Cardiac muscle cell (in vitro differentiated cells and primary cell): ENCODE data around the gene DNAH6. TPM values are rescaled to one million over a fixed set of nuclear protein-coding genes. Genes with fewer than 3 reads are reported as not detected.

ENCODE experiments used
- DNase-seq, 2 donors: peaks; one replicate each; pipeline versions ENCODE4 v3.0.0 to v3.0.0-alpha.2; 2010 to 2017; ENCODE audit warnings: low read depth in 1 of 2, low spot score in 1 of 2
- H3K27ac ChIP-seq: fragments of 200-600 bp; sonication (generic); 2 replicates; pipeline ENCODE4 v1.5.1; 2016
- H3K27me3 ChIP-seq: fragments of 200-600 bp; sonication (generic); 2 replicates; pipeline ENCODE4 v1.6.0; 2016; ENCODE audit warnings: control low read depth
- H3K36me3 ChIP-seq: fragments of 200-600 bp; sonication (generic); 2 replicates; pipeline ENCODE4 v1.5.1; 2016; ENCODE audit warnings: control low read depth
- H3K4me1 ChIP-seq: fragments of 200-600 bp; sonication (generic); 2 replicates; pipeline ENCODE4 v1.8.1; 2017; ENCODE audit warnings: low read depth, mild to moderate bottlenecking, mixed run types
- H3K4me3 ChIP-seq: fragments of 200-600 bp; sonication (generic); 2 replicates; pipeline ENCODE4 v1.5.1; 2016; ENCODE audit warnings: mild to moderate bottlenecking
- H3K9me3 ChIP-seq: fragments of 200-600 bp; sonication (generic); 2 replicates; pipeline ENCODE4 v1.5.1; 2017; ENCODE audit warnings: low read depth, mild to moderate bottlenecking, control low read depth
- polyA plus RNA-seq: library from polyadenylated mRNA; unstranded; fragments of >200 nt; fragmentation: Nextera tagmentation; extraction: Ambion mirVana; gene quantifications from 2 replicates; pipeline ENCODE4 v1.2.1, GENCODE V29; 2016
- total RNA-seq: library from RNA; depleted of rRNA; stranded (reverse); fragments of >200 nt; gene quantifications from 2 replicates; pipeline ENCODE4 v1.2.3, GENCODE V29; 2016
- TF ChIP-seq, protein P1 (sequence below): IDR thresholded peaks from 2 replicates; pipeline ENCODE4 v1.5.1; 2012; ENCODE audit warnings: low read depth, mild to moderate bottlenecking, low read length

The DNAH6 gene
- total and polyA plus RNA-seq, 2 experiments from 2014 or later: 0.66 to 0.73 TPM

- TF ChIP-seq, protein P1, sequence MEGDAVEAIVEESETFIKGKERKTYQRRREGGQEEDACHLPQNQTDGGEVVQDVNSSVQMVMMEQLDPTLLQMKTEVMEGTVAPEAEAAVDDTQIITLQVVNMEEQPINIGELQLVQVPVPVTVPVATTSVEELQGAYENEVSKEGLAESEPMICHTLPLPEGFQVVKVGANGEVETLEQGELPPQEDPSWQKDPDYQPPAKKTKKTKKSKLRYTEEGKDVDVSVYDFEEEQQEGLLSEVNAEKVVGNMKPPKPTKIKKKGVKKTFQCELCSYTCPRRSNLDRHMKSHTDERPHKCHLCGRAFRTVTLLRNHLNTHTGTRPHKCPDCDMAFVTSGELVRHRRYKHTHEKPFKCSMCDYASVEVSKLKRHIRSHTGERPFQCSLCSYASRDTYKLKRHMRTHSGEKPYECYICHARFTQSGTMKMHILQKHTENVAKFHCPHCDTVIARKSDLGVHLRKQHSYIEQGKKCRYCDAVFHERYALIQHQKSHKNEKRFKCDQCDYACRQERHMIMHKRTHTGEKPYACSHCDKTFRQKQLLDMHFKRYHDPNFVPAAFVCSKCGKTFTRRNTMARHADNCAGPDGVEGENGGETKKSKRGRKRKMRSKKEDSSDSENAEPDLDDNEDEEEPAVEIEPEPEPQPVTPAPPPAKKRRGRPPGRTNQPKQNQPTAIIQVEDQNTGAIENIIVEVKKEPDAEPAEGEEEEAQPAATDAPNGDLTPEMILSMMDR: no peak
- peak in 1 of 2 donors; percentile 18 for DNase-seq
Observed at GRCh38 chr2:84830095-84830494, 313.8 kb downstream of the DNAH6 start.

DNA sequence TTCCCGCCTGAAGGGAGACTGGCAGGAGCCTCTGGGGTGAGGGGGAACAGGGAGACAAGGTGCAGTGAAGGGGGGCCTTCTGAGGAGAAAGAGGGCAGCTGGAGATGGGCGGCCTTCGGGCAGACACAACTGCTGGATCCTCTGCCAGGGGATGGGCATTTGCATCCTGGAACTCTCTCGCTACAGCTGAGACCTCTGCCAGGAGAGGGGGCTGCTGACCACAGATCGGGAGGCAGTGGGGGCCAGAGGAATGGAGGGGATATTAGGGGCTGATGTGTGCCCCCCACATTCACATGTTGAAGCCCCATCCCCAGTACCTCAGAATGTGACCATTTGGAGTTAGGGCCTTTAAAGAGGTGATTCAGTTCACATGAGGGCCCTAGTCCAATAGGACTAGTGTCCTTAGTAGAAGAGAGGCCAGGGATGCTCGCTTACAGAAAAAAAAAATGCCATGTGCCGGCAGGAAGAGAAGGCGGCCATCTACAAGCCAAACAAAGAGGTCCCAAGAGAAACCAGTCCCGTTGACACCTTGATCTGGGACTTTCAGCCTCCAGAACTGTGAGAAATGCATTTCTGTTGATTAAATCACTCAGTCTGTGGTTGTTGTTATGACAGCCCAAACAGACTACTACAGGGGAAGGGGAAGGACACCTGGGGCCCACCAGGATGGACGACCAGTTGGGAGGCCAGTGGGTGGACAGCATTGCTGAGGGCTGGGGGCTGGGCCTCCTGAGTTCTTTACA is 314.6 kb downstream of the DNAH6 start:
- TF ChIP-seq, protein P1: no peak
- H3K4me1 ChIP-seq: no peaks in the 10 kb centered on the region
- H3K27me3 ChIP-seq: no peaks in the 10 kb centered on the region
- H3K4me3 ChIP-seq: no peak overlapping the region
- no peaks in the 10 kb centered on the region for H3K9me3 ChIP-seq
- no peaks in the 10 kb centered on the region for H3K36me3 ChIP-seq
- no peak overlapping the region for H3K27ac ChIP-seq
- no peak for DNase-seq

More at GRCh38 chr2:84830095-84830494, 313.8 kb downstream of the DNAH6 start:
- no peaks in the 10 kb centered on the region for H3K36me3 ChIP-seq
- H3K27me3 ChIP-seq: no peaks in the 10 kb centered on the region
- H3K4me3 ChIP-seq: no peak overlapping the region
- H3K9me3 ChIP-seq: no peaks in the 10 kb centered on the region
- no peaks in the 10 kb centered on the region for H3K4me1 ChIP-seq
- no peak overlapping the region for H3K27ac ChIP-seq

DNA sequence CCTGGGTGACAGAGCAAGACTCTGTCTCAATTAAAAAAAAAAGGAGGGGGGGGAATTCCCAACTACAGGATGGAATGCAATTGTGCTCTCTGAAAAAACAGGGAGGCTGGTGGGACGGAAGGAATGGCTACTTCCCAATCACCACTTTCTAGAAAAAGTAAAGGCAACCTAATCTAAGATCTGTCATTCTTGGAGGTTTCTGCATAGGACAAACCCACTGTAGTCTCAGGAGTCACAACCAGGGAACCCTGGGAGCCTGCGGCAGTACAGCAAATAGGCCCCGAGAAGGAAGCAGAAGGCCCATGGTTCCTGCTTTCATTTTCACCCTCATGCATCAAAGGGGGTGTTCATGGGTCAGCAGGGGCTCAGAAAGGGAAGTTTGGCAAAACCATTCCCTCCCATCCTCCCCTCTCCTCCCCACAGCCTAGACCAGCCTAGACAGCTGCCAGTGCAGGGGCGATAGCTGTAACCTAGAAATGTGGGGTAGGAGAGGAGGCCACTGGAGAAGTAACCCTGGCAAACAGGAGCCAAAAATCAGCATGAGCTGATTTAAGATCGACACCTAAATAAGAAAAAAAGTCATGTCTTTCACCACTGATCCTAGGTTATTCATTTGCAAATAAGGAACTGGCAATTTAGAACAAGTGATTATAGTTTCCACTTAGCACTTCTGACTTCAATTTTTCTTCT is 316.6 kb downstream of the DNAH6 start:
- Histone ChIP-seq H3K4me1 (no peaks in the 10 kb centered on the region), H3K27me3 (no peaks in the 10 kb centered on the region), H3K9me3 (no peaks in the 10 kb centered on the region), H3K4me3 (no peak overlapping the region), H3K36me3 (no peaks in the 10 kb centered on the region), H3K27ac (no peak overlapping the region)
- DNase-seq: peak in 1 of 2 donors; percentile 6
- TF ChIP-seq, protein P1: no peak

- no peak for DNase-seq
- Histone ChIP-seq H3K9me3 (no peaks in the 10 kb centered on the region), H3K4me3 (no peak overlapping the region), H3K27me3 (no peaks in the 10 kb centered on the region), H3K27ac (no peak overlapping the region), H3K4me1 (no peaks in the 10 kb centered on the region), H3K36me3 (no peaks in the 10 kb centered on the region)
- TF ChIP-seq, protein P1: no peak
Observed at GRCh38 chr2:84833481-84834150, 317.3 kb downstream of the DNAH6 start.

- DNase-seq: no peak
- no peaks in the 10 kb centered on the region for H3K9me3 ChIP-seq
- TF ChIP-seq, protein P1: no peak
- H3K27ac ChIP-seq: no peak overlapping the region
- H3K4me1 ChIP-seq: no peaks in the 10 kb centered on the region
- no peaks in the 10 kb centered on the region for H3K36me3 ChIP-seq
- no peaks in the 10 kb centered on the region for H3K27me3 ChIP-seq
- H3K4me3 ChIP-seq: no peak overlapping the region
Observed at GRCh38 chr2:84836215-84836614, 319.9 kb downstream of the DNAH6 start.
